Hematopoietic multipotent progenitor cell treated with erythropoietin and hydrocortisone succinate and interleukin-3 and kit ligand, for 15 days (in vitro differentiated cells): ENCODE measurements around the gene LTB4R.
"Not testable (repeated sequence)": the region's sequence is repeated elsewhere in the genome, so short reads cannot be mapped to it uniquely, and the experiment has no call there.

Experiments used
- DNase-seq: peaks from one replicate; pipeline ENCODE4 v3.0.0-alpha.2; 2015; ENCODE audit warnings: low spot score

LTB4R gene

GRCh38 chr14:24343795-24344660 lies 32.7 kb downstream of the LTB4R start:
- DNase-seq, result no peak

GRCh38 chr14:24347134-24347533 lies 35.8 kb downstream of the LTB4R start:
- no peak for DNase-seq

- DNase-seq, result no peak
These were observed 36.9 kb downstream of the LTB4R start for GRCh38 chr14:24348186-24348585.

- no peak for DNase-seq
These were observed 38.4 kb downstream of the LTB4R start for GRCh38 chr14:24349742-24350141.

GRCh38 chr14:24351517-24351916 lies 40.2 kb downstream of the LTB4R start:
- no peak for DNase-seq

GRCh38 chr14:24353559-24354481 lies 42.5 kb downstream of the LTB4R start:
- no peak for DNase-seq

- DNase-seq, result not testable (repeated sequence)
These were observed 43.2 kb downstream of the LTB4R start for GRCh38 chr14:24354482-24354825.

- DNase-seq, result no peak
These were observed 43.7 kb downstream of the LTB4R start for GRCh38 chr14:24355009-24355408.

GRCh38 chr14:24356208-24356607 lies 44.9 kb downstream of the LTB4R start:
- DNase-seq, result no peak

GRCh38 chr14:24360281-24360680 lies 49.0 kb downstream of the LTB4R start:
- DNase-seq, result no peak

GRCh38 chr14:24361326-24361725 lies 50.0 kb downstream of the LTB4R start:
- no peak for DNase-seq

GRCh38 chr14:24362241-24362960 lies 51.1 kb downstream of the LTB4R start:
- DNase-seq, result no peak

GRCh38 chr14:24363401-24363800 lies 52.1 kb downstream of the LTB4R start:
- no peak for DNase-seq

GRCh38 chr14:24364841-24365240 lies 53.5 kb downstream of the LTB4R start:
- DNase-seq, result no peak

GRCh38 chr14:24365600-24366412 lies 54.5 kb downstream of the LTB4R start:
- DNase-seq, result peak; percentile 74

- no peak for DNase-seq
These were observed 55.1 kb downstream of the LTB4R start for GRCh38 chr14:24366413-24366720.

- DNase-seq, result peak; percentile 16
These were observed 55.6 kb downstream of the LTB4R start for GRCh38 chr14:24366721-24367513.
